ENCODE measurements around the gene OCRL.

DNA sequence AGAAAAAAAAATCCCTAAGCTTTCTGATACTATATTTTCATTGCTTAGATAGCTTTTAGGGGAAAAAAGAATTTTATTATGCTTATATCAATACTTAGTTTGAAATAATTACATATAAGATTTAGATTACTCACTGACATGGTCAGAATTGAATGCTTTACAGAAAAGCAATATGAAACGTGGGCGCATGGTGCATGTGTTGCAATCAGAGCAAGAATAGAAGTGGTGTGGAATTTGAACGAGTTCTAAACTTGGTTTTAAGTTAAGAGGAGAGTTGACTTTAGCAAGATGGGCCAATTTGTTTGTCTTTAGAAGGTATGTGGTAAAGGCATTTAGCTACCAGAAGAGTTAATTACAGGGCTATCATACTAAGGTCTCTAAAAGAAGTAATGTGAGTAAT is 21.4 kb downstream of the OCRL start:
- TF ChIP-seq, protein P1, sequence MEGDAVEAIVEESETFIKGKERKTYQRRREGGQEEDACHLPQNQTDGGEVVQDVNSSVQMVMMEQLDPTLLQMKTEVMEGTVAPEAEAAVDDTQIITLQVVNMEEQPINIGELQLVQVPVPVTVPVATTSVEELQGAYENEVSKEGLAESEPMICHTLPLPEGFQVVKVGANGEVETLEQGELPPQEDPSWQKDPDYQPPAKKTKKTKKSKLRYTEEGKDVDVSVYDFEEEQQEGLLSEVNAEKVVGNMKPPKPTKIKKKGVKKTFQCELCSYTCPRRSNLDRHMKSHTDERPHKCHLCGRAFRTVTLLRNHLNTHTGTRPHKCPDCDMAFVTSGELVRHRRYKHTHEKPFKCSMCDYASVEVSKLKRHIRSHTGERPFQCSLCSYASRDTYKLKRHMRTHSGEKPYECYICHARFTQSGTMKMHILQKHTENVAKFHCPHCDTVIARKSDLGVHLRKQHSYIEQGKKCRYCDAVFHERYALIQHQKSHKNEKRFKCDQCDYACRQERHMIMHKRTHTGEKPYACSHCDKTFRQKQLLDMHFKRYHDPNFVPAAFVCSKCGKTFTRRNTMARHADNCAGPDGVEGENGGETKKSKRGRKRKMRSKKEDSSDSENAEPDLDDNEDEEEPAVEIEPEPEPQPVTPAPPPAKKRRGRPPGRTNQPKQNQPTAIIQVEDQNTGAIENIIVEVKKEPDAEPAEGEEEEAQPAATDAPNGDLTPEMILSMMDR (IDR thresholded peaks at IDR 0.05), result no peak
- TF ChIP-seq POLR2A (IDR thresholded peaks at IDR 0.05), result no peak

Data from testis (tissue), 2 donors.